Transverse colon (tissue), 4 donors: Measurements from ENCODE around the gene PGAM2. TPM values are rescaled to one million over a fixed set of nuclear protein-coding genes. Genes with fewer than 3 reads are reported as not detected.
A peak's percentile ranks its signal among the peaks of the same experiment; 100 is the strongest.

Experiments
- DNase-seq: peaks from one replicate; pipeline ENCODE4 v3.0.0-alpha.2; 2019
- H3K27ac ChIP-seq, 4 donors: fragments of 200-600 bp; sonication (generic); 2 replicates each; pipeline ENCODE4 v1.5.1; 2016 to 2018; ENCODE audit warnings: inconsistent platforms in 4 of 4
- H3K27me3 ChIP-seq: fragments of 200-600 bp; sonication (generic); 2 replicates; pipeline ENCODE4 v1.5.1; 2017; ENCODE audit warnings: inconsistent platforms
- H3K36me3 ChIP-seq, 4 donors: fragments of 200-600 bp; sonication (generic); 2 replicates each; pipeline ENCODE4 v1.5.1; 2017 to 2019; ENCODE audit warnings: inconsistent platforms in 4 of 4
- H3K4me1 ChIP-seq, 4 donors: fragments of 200-600 bp; sonication (generic); 2 replicates each; pipeline ENCODE4 v1.5.1; 2017 to 2020; ENCODE audit warnings: inconsistent platforms in 4 of 4
- H3K4me3 ChIP-seq, 4 donors: fragments of 200-600 bp; sonication (generic); 1 replicate in 1 of 4; 2 replicates in 3 of 4; pipeline versions ENCODE4 v1.5.1 to v1.6.1; 2017 to 2019; ENCODE audit warnings: inconsistent platforms in 4 of 4
- H3K9me3 ChIP-seq, 2 donors: fragments of 200-600 bp; sonication (generic); 2 replicates each; pipeline ENCODE4 v1.5.1; 2017 to 2019; ENCODE audit warnings: inconsistent platforms in 2 of 2
- CTCF ChIP-seq, 5 experiments: fragments of 200-600 bp in 3 of 5; fragments of 450-650 bp in 2 of 5; sonication (generic) in 3 of 5; IDR thresholded peaks; 1 replicate in 2 of 5; 2 replicates in 3 of 5; pipeline ENCODE4 v1.5.1; 2016 to 2017; ENCODE audit warnings: antibody characterized with exemption in 5 of 5, inconsistent platforms in 3 of 5, mild to moderate bottlenecking in 2 of 5, moderate library complexity in 1 of 5
- EP300 ChIP-seq: sonication (generic); formaldehyde crosslinking; IDR thresholded peaks from one replicate; pipeline ENCODE4 v1.6.1; 2017; ENCODE audit warnings: antibody characterized with exemption, low read depth
- POLR2A ChIP-seq: fragments of 450-650 bp; IDR thresholded peaks from one replicate; pipeline ENCODE4 v1.6.1; 2016; ENCODE audit warnings: antibody characterized with exemption, mild to moderate bottlenecking, moderate library complexity
- POLR2AphosphoS5 ChIP-seq, 3 donors: sonication (generic); formaldehyde crosslinking; IDR thresholded peaks; one replicate each; pipeline ENCODE4 v1.6.1; 2016; ENCODE audit warnings: antibody characterized with exemption in 3 of 3
- WGBS, 2 donors: methylation state at CpG; one replicate each; pipeline ENCODE4 v1.1.5; 2018; ENCODE audit warnings: low coverage in 1 of 2; 5-methylcytosine and 5-hydroxymethylcytosine counted together
- in situ Hi-C, 4 donors: fragments of 200-750 bp; cut with MboI; loops; one replicate each; pipeline versions ENCODE4 v1.15.0 to v1.15.1; 2017; ENCODE audit warnings: low sequenced_read_pairs in 3 of 4, low pct_ligation_motif_present in 1 of 4, low pct_unique_long_range_greater_than_20kb in 1 of 4
- intact Hi-C: fragments of 100-400 bp; cut with DNase I; formaldehyde crosslinking; loops from one replicate; pipeline ENCODE4 v1.15.1; 2023; ENCODE audit warnings: low total_unique reads
- total RNA-seq, 4 donors: library from RNA; depleted of rRNA; stranded (reverse); fragments of >200 nt; gene quantifications; one replicate each; pipeline ENCODE4 v1.1.0, GENCODE V29; 2016

Gene PGAM2
- total RNA-seq, 4 donors from 2014 or later: 9.7 TPM; not detected in 3

DNA sequence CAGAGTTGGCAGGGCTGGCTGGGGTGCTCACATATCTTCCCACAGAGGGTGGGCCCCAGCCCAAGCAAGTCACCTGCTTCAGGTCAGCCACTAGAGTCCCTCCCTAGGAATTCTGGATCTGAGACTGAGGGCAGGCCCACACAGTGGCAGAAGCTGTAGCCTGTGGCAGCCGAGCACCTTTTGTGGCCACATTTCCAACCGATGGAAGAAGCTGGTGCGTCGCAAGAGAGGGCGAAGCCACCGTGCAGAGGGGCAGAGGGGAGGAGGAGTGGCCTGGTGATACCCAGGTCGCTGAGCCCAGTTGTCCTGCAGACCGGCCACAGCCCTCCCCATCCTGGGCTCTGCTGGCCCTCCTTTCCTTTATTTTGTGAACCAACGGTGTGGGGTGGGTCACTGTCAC lies 11.7 kb upstream of the PGAM2 start:
- intact Hi-C loops: no loop called here
- H3K4me3 ChIP-seq: no peak overlapping the region
- peaks cover 0 to 22% (median 0%) of the 10 kb centered on the region in 4 donors for H3K36me3 ChIP-seq
- in situ Hi-C loops: no loop called here
- DNase-seq: no peak
- 71 to 94% methylated on average over 3 to 9 of the region's 9 CpGs for WGBS, 2 donors
- H3K9me3 ChIP-seq: no peaks in the 10 kb centered on the region
- no peak for TF ChIP-seq EP300
- no peak for TF ChIP-seq POLR2AphosphoS5 (IDR thresholded peaks at IDR 0.05)
- TF ChIP-seq CTCF (IDR thresholded peaks at IDR 0.05): no peak
- no peaks in the 10 kb centered on the region for H3K27me3 ChIP-seq
- peaks cover 12 to 37% (median 33%) of the 10 kb centered on the region in 4 donors for H3K4me1 ChIP-seq
- H3K27ac ChIP-seq: no peak overlapping the region

- in situ Hi-C loops (no loop called here), intact Hi-C loops (no loop called here)
- DNase-seq: no peak
- H3K36me3 ChIP-seq: peaks cover 0 to 22% (median 0%) of the 10 kb centered on the region in 4 donors
- H3K9me3 ChIP-seq: no peaks in the 10 kb centered on the region
- H3K4me3 ChIP-seq: no peak overlapping the region
- H3K27me3 ChIP-seq: no peaks in the 10 kb centered on the region
- no peak overlapping the region for H3K27ac ChIP-seq
- H3K4me1 ChIP-seq: peaks cover 14 to 39% (median 37%) of the 10 kb centered on the region in 4 donors
- no peak for TF ChIP-seq EP300
- TF ChIP-seq CTCF (IDR thresholded peaks at IDR 0.05): no peak
- TF ChIP-seq POLR2AphosphoS5 (IDR thresholded peaks at IDR 0.05): no peak
- TF ChIP-seq POLR2A: no peak
- 80 to 93% methylated on average over 1 to 20 of the region's 20 CpGs for WGBS, 2 donors
Observed at GRCh38 chr7:44076101-44076895, 10.9 kb upstream of the PGAM2 start.

DNA sequence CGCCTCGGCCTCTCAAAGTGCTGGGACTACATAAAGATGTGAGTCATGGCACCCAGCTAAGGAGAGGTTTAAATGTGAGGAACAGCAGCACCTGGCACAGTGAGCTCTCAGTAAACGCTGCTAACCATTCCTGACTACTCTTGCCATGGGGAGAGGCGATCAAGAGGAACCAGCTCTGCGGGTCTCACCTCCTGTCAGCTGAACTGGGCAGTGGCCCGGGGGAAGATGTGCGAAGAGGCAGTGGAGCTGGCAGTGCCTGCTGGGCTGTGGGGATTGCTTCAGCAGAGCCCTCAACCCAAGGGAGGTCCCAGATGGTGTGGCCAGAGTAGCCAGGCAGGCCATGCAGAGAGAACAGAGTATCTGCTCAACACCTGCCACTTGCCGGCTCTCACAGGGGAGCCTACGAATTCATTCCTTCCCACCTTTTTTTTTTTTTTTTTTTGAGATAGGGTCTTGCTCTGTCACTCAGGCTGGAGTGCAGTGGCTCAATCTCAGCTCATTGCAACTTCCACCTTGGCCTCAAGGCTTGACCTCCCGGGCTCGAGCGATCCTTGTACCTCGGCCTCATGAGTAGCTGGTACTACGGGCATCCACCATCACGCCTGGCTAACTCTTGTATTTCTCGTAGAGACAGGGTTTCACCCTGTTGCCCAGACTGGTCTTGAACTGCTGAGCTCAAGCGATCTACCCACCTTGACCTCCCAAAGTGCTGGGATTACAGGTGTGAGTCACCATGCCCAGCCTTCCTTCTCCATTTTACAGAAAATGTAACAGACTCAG lies 10.1 kb upstream of the PGAM2 start:
- H3K4me3 ChIP-seq: no peak overlapping the region
- peaks cover 14 to 36% (median 32%) of the 10 kb centered on the region in 4 donors for H3K4me1 ChIP-seq
- no peaks in the 10 kb centered on the region for H3K27me3 ChIP-seq
- no peaks in the 10 kb centered on the region for H3K9me3 ChIP-seq
- H3K36me3 ChIP-seq: peaks cover 0 to 22% (median 0%) of the 10 kb centered on the region in 4 donors
- TF ChIP-seq POLR2A (no peak), EP300 (no peak), POLR2AphosphoS5 (IDR thresholded peaks at IDR 0.05) (no peak), CTCF (IDR thresholded peaks at IDR 0.05) (no peak)
- intact Hi-C loops (no loop called here), in situ Hi-C loops (no loop called here)
- no peak for DNase-seq
- 96 to 97% methylated on average over 5 to 17 of the region's 17 CpGs for WGBS, 2 donors
- H3K27ac ChIP-seq: no peak overlapping the region

GRCh38 chr7:44074349-44074695 lies 9.0 kb upstream of the PGAM2 start:
- WGBS, 2 donors: 75% methylated on average over 8 of the region's 13 CpGs; no CpG with 5 or more reads in 1 of the 2 donors
- TF ChIP-seq POLR2AphosphoS5 (IDR thresholded peaks at IDR 0.05) (no peak), EP300 (no peak), CTCF (IDR thresholded peaks at IDR 0.05) (no peak), POLR2A (no peak)
- no peaks in the 10 kb centered on the region for H3K27me3 ChIP-seq
- H3K27ac ChIP-seq: peak overlapping the region; percentile 74 to 87 (median 78)
- no peak overlapping the region for H3K4me3 ChIP-seq
- no peak for DNase-seq
- intact Hi-C loops: no loop called here
- peaks cover 0 to 22% (median 0%) of the 10 kb centered on the region in 4 donors for H3K36me3 ChIP-seq
- no peaks in the 10 kb centered on the region for H3K9me3 ChIP-seq
- in situ Hi-C loops: no loop called here
- peaks cover 14 to 36% (median 32%) of the 10 kb centered on the region in 4 donors for H3K4me1 ChIP-seq
